Neuronal stem cell (in vitro differentiated cells): ENCODE data around the gene SLC25A26.

Experiments used
- DNase-seq: peaks from one replicate; pipeline ENCODE4 v3.0.0-alpha.2; 2013; ENCODE audit warnings: low spot score
- H2AFZ ChIP-seq: one replicate; pipeline ENCODE4 v1.6.1; 2013; ENCODE audit warnings: mild to moderate bottlenecking, low read length, inconsistent platforms
- H2AK5ac ChIP-seq: 2 replicates; pipeline ENCODE4 v1.6.1; 2013; ENCODE audit warnings: low read depth, mild to moderate bottlenecking, inconsistent platforms, low read length, moderate library complexity, mixed read lengths
- H2BK120ac ChIP-seq: 2 replicates; pipeline ENCODE4 v1.6.1; 2013; ENCODE audit warnings: low read depth, mild to moderate bottlenecking, inconsistent platforms, low read length, moderate library complexity, mixed read lengths
- H2BK12ac ChIP-seq: one replicate; pipeline ENCODE4 v1.6.1; 2013; ENCODE audit warnings: low read length, inconsistent platforms
- H2BK15ac ChIP-seq: 2 replicates; pipeline ENCODE4 v1.6.1; 2013; ENCODE audit warnings: mild to moderate bottlenecking, low read length, inconsistent platforms, mixed read lengths
- H2BK5ac ChIP-seq: one replicate; pipeline ENCODE4 v1.6.1; 2013; ENCODE audit warnings: inconsistent platforms, mild to moderate bottlenecking, low read length, moderate library complexity
- H3K14ac ChIP-seq: one replicate; pipeline ENCODE4 v1.6.1; 2013; ENCODE audit warnings: low read length, inconsistent platforms
- H3K18ac ChIP-seq: 2 replicates; pipeline ENCODE4 v1.6.1; 2013; ENCODE audit warnings: low read length, inconsistent platforms
- H3K23ac ChIP-seq: 2 replicates; pipeline ENCODE4 v1.6.1; 2013; ENCODE audit warnings: low read depth, mild to moderate bottlenecking, mixed read lengths, low read length, inconsistent platforms; ENCODE audit not compliant: poor library complexity
- H3K27ac ChIP-seq: replicated peaks from 3 replicates; pipeline ENCODE4 v1.5.1; 2013; ENCODE audit warnings: low read length, inconsistent platforms
- H3K27me3 ChIP-seq, 3 experiments: 2 replicates each; pipeline ENCODE4 v1.6.1; 2013; ENCODE audit warnings: low read length in 3 of 3, mild to moderate bottlenecking in 2 of 3, inconsistent platforms in 1 of 3, low read depth in 1 of 3, mixed read lengths in 1 of 3, moderate library complexity in 1 of 3; ENCODE audit not compliant: control insufficient read depth in 3 of 3, insufficient read depth in 3 of 3
- H3K36me3 ChIP-seq, 2 donors: replicated peaks in 1 of 2; 2 replicates each; pipeline ENCODE4 v1.6.1; 2013; ENCODE audit warnings: low read length in 2 of 2; ENCODE audit not compliant: control insufficient read depth in 2 of 2, insufficient read depth in 2 of 2
- H3K4ac ChIP-seq: 2 replicates; pipeline ENCODE4 v1.6.1; 2013; ENCODE audit warnings: inconsistent platforms, mild to moderate bottlenecking, low read length, moderate library complexity
- H3K4me1 ChIP-seq, 2 donors: 1 replicate in 1 of 2; 2 replicates in 1 of 2; pipeline ENCODE4 v1.6.1; 2013; ENCODE audit warnings: low read length in 2 of 2, low read depth in 1 of 2; ENCODE audit not compliant: control insufficient read depth in 2 of 2, insufficient read depth in 1 of 2
- H3K4me2 ChIP-seq: one replicate; pipeline ENCODE4 v1.6.1; 2013; ENCODE audit warnings: mild to moderate bottlenecking, low read length, inconsistent platforms; ENCODE audit not compliant: insufficient read depth, poor library complexity, severe bottlenecking
- H3K4me3 ChIP-seq, 2 donors: 2 replicates each; pipeline ENCODE4 v1.5.1; 2013; ENCODE audit warnings: low read length in 2 of 2, mild to moderate bottlenecking in 2 of 2, inconsistent platforms in 1 of 2, moderate library complexity in 1 of 2
- H3K79me1 ChIP-seq: one replicate; pipeline ENCODE4 v1.6.1; 2013; ENCODE audit warnings: low read depth, mild to moderate bottlenecking, inconsistent platforms, low read length, moderate library complexity
- H3K9ac ChIP-seq: one replicate; pipeline ENCODE4 v1.6.1; 2013; ENCODE audit warnings: mild to moderate bottlenecking, low read depth, low read length, inconsistent platforms; ENCODE audit not compliant: poor library complexity
- H3K9me3 ChIP-seq, 2 donors: replicated peaks in 1 of 2; 2 replicates each; pipeline versions ENCODE3 to v1.6.1; 2013; ENCODE audit warnings: low read length in 2 of 2, mild to moderate bottlenecking in 2 of 2, inconsistent platforms in 1 of 2, low read depth in 1 of 2, mixed read lengths in 1 of 2, moderate library complexity in 1 of 2; ENCODE audit not compliant: control insufficient read depth in 2 of 2, insufficient read depth in 1 of 2
- H4K8ac ChIP-seq: one replicate; pipeline ENCODE4 v1.6.1; 2013; ENCODE audit warnings: low read depth, mild to moderate bottlenecking, inconsistent platforms, low read length, moderate library complexity
- H4K91ac ChIP-seq: one replicate; pipeline ENCODE4 v1.6.1; 2013; ENCODE audit warnings: low read length, low read depth, mild to moderate bottlenecking, inconsistent platforms; ENCODE audit not compliant: poor library complexity
- WGBS, 2 donors: extraction: QIAGEN DNeasy Blood & Tissue Kit; methylation state at CpG; one replicate each; pipeline ENCODE4 v1.1.7; 2013; ENCODE audit warnings: missing lambda C conversion rate in 2 of 2, mixed read lengths in 1 of 2; ENCODE audit not compliant: insufficient read length in 2 of 2, insufficient replicate concordance in 1 of 2; ENCODE audit errors: extremely low coverage in 2 of 2; 5-methylcytosine and 5-hydroxymethylcytosine counted together

Gene SLC25A26

GRCh38 chr3:66236281-66236680, 15.5 kb downstream of the SLC25A26 start:
- Histone ChIP-seq H3K27ac (no peak overlapping the region), H3K4ac (no peak overlapping the region), H3K18ac (no peak overlapping the region), H2BK120ac (no peak overlapping the region), H2BK12ac (no peak overlapping the region), H3K4me2 (no peak overlapping the region), H4K91ac (no peak overlapping the region), H2AK5ac (no peak overlapping the region), H4K8ac (no peak overlapping the region), H3K4me3 (no peak overlapping the region), H3K27me3 (no peaks in the 10 kb centered on the region), H3K9me3 (peaks cover 0 to 16% of the 10 kb centered on the region in 2 donors), H2BK5ac (no peak overlapping the region), H3K4me1 (no peaks in the 10 kb centered on the region), H3K9ac (no peak overlapping the region), H3K79me1 (peaks cover 1% of the 10 kb centered on the region), H3K36me3 (no peaks in the 10 kb centered on the region), H2AFZ (no peak overlapping the region), H3K23ac (no peak overlapping the region), H3K14ac (no peak overlapping the region), H2BK15ac (no peak overlapping the region)
- WGBS, 2 donors, result no CpG with 5 or more reads among the region's 5 CpGs
- DNase-seq, result no peak

GRCh38 chr3:66237552-66237951, 16.8 kb downstream of the SLC25A26 start:
- Histone ChIP-seq H3K14ac (no peak overlapping the region), H3K23ac (no peak overlapping the region), H4K91ac (no peak overlapping the region), H3K27me3 (no peaks in the 10 kb centered on the region), H3K36me3 (no peaks in the 10 kb centered on the region), H3K9me3 (peaks cover 0 to 16% of the 10 kb centered on the region in 2 donors), H3K4me3 (no peak overlapping the region), H3K79me1 (peaks cover 1% of the 10 kb centered on the region), H3K18ac (no peak overlapping the region), H3K27ac (no peak overlapping the region), H3K4me2 (no peak overlapping the region), H3K4me1 (no peaks in the 10 kb centered on the region), H2BK15ac (no peak overlapping the region), H2BK5ac (no peak overlapping the region), H3K9ac (no peak overlapping the region), H3K4ac (no peak overlapping the region), H2BK120ac (no peak overlapping the region), H2AK5ac (no peak overlapping the region), H2BK12ac (no peak overlapping the region), H4K8ac (no peak overlapping the region), H2AFZ (no peak overlapping the region)
- no CpG with 5 or more reads among the region's 3 CpGs for WGBS, 2 donors
- no peak for DNase-seq

- Histone ChIP-seq H2BK12ac (no peak overlapping the region), H4K91ac (no peak overlapping the region), H3K79me1 (peaks cover 1% of the 10 kb centered on the region), H2BK120ac (no peak overlapping the region), H3K18ac (no peak overlapping the region), H2AK5ac (no peak overlapping the region), H3K14ac (no peak overlapping the region), H2AFZ (no peak overlapping the region), H3K36me3 (peaks cover 0 to 10% of the 10 kb centered on the region in 2 donors), H3K9ac (no peak overlapping the region), H3K23ac (no peak overlapping the region), H3K4me3 (no peak overlapping the region), H3K4ac (no peak overlapping the region), H3K27me3 (no peaks in the 10 kb centered on the region), H3K4me2 (no peak overlapping the region), H2BK15ac (no peak overlapping the region), H3K4me1 (no peaks in the 10 kb centered on the region), H4K8ac (no peak overlapping the region), H3K27ac (no peak overlapping the region), H3K9me3 (peaks cover 0 to 25% of the 10 kb centered on the region in 2 donors), H2BK5ac (no peak overlapping the region)
- no peak for DNase-seq
- no CpG with 5 or more reads among the region's 2 CpGs for WGBS, 2 donors
Measured at GRCh38 chr3:66239513-66240123, 18.8 kb downstream of the SLC25A26 start.

DNA sequence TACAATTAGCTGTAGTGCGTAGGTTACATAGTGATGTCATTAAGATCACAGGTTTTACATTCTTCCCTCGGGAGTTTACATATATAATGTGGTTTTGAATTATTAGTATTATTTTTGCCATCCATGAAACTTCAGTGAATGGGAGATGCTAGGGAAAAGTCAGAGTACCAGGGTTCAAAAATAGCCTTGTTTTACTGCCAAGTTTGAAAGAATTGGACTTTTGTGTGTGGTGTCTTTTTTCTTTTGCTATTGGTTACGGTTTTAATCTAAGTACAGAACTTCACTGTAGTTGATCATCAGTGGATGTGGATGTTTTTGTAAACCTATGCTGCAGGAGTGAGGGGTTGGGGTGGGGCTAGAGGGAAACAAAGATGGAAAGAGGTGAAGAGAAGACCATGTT, 20.7 kb downstream of the SLC25A26 start:
- Histone ChIP-seq H3K9me3 (peaks cover 0 to 22% of the 10 kb centered on the region in 2 donors), H4K91ac (no peak overlapping the region), H3K27ac (no peak overlapping the region), H3K18ac (no peak overlapping the region), H3K23ac (no peak overlapping the region), H3K36me3 (peaks cover 0 to 21% of the 10 kb centered on the region in 2 donors), H3K4ac (no peak overlapping the region), H2BK12ac (no peak overlapping the region), H3K4me2 (no peak overlapping the region), H2BK5ac (no peak overlapping the region), H2AFZ (no peak overlapping the region), H3K14ac (no peak overlapping the region), H3K79me1 (peaks cover 1% of the 10 kb centered on the region), H3K4me3 (no peak overlapping the region), H2AK5ac (no peak overlapping the region), H2BK120ac (no peak overlapping the region), H2BK15ac (no peak overlapping the region), H3K9ac (no peak overlapping the region), H3K4me1 (no peaks in the 10 kb centered on the region), H4K8ac (no peak overlapping the region), H3K27me3 (no peaks in the 10 kb centered on the region)
- DNase-seq, result no peak
- no CpG with 5 or more reads among the region's 3 CpGs for WGBS, 2 donors
